Activated naive CD4-positive, alpha-beta T cell treated with anti-CD3 and anti-CD28 coated beads, Interleukin-2, amount 10 ng/mL, durations not matched to agents 7 days and 5 days (primary cell): ENCODE results near the gene PCED1A.
"Not testable (repeated sequence)": the region's sequence is repeated elsewhere in the genome, so short reads cannot be mapped to it uniquely, and the experiment has no call there.

ENCODE experiments used
- CTCF ChIA-PET: fragments of 350-600 bp; sonication (Branson Sonifier 250); formaldehyde crosslinking; loops from one replicate; lab custom pipeline; 2021; ENCODE audit warnings: antibody characterized with exemption; lab: Charles Lee
- DNase-seq: peaks from one replicate; pipeline ENCODE4 v3.0.0-alpha.2; 2020
- H3K27ac Mint-ChIP-seq: one replicate; pipeline ENCODE4 v1.8.0; 2021; ENCODE audit warnings: mild to moderate bottlenecking, moderate library complexity, mixed read lengths
- H3K27me3 Mint-ChIP-seq: one replicate; pipeline ENCODE4 v1.8.0; 2021; ENCODE audit warnings: mild to moderate bottlenecking, mixed read lengths
- H3K36me3 Mint-ChIP-seq: one replicate; pipeline ENCODE4 v1.8.0; 2021; ENCODE audit warnings: mixed read lengths
- H3K4me1 Mint-ChIP-seq: one replicate; pipeline ENCODE4 v1.8.0; 2021; ENCODE audit warnings: mixed read lengths
- H3K4me3 Mint-ChIP-seq: one replicate; pipeline ENCODE4 v1.8.0; 2021; ENCODE audit warnings: mild to moderate bottlenecking, moderate library complexity, mixed read lengths
- H3K9me3 Mint-ChIP-seq: one replicate; pipeline ENCODE4 v1.8.0; 2021; ENCODE audit warnings: mixed read lengths

The PCED1A gene

DNA sequence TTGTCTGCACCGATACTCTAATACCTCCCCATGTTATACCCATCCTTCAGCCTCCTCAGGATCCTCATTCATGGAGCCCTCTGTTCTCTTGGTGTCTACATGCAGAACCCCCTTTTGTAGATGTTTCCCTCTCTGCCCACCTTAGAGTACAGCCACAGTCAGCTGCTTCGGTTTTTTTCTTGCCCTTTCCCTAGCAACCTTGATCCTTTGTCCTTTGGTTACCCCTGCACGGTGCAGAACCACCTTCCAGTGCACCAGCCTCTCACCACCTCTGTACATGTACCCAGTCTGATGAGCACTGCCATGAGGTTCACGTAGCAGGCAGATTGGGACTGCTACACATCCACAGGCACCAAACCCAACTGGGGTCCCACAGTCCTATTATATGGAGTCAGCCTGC is 7.3 kb upstream of the PCED1A start:
- CTCF ChIA-PET = no interaction called here
- Mint-ChIP-seq H3K27me3 (no peaks in the 10 kb centered on the region), H3K4me3 (no peak overlapping the region), H3K9me3 (no peaks in the 10 kb centered on the region), H3K27ac (no peak overlapping the region), H3K4me1 (peaks cover 31% of the 10 kb centered on the region), H3K36me3 (peaks cover 12% of the 10 kb centered on the region)
- DNase-seq = no peak

DNA sequence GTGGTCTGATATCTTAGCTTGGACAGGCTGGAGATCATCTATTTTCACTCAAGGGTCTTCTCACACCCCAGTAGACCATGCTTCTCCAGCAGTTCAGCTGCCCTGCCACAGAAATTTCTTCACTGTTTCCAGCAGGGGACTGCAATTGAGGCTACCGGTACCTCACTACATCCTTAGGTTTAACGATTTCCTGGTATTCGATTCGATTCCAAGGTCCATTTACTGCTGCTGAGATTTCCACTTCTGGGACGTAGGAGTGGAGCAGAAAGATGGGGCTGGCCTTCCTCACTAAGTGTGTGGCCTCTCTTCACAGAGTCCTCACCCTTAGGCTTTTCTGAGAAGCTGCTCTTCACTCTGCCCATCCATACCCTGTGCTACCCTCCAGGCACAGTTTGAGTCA is 6.2 kb upstream of the PCED1A start:
- Mint-ChIP-seq H3K36me3 (peaks cover 9% of the 10 kb centered on the region), H3K27me3 (no peaks in the 10 kb centered on the region), H3K9me3 (no peaks in the 10 kb centered on the region), H3K4me3 (no peak overlapping the region), H3K4me1 (peaks cover 21% of the 10 kb centered on the region), H3K27ac (no peak overlapping the region)
- no peak for DNase-seq
- CTCF ChIA-PET = no interaction called here

DNA sequence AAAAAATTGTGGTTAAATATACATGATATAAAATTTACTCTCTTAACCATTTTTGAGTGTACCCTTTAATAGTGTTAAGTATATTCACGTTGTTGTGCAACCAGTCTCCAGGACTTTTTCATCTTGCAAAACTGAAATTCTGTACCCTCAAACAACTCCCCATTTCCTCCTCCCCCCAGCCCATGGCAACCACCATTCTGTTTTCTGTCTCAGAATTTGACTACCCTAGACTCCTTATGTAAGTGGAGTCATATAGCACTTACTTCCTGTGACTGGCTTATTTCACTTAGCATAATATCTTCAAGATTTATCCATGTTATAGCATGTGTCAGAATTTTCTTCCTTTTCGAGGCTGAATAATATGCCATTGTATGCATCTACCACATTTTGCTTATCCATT is 5.2 kb upstream of the PCED1A start:
- no peaks in the 10 kb centered on the region for H3K27me3 Mint-ChIP-seq
- CTCF ChIA-PET = no interaction called here
- H3K36me3 Mint-ChIP-seq = peaks cover 9% of the 10 kb centered on the region
- peaks cover 21% of the 10 kb centered on the region for H3K4me1 Mint-ChIP-seq
- DNase-seq = no peak
- no peak overlapping the region for H3K4me3 Mint-ChIP-seq
- no peaks in the 10 kb centered on the region for H3K9me3 Mint-ChIP-seq
- no peak overlapping the region for H3K27ac Mint-ChIP-seq

DNA sequence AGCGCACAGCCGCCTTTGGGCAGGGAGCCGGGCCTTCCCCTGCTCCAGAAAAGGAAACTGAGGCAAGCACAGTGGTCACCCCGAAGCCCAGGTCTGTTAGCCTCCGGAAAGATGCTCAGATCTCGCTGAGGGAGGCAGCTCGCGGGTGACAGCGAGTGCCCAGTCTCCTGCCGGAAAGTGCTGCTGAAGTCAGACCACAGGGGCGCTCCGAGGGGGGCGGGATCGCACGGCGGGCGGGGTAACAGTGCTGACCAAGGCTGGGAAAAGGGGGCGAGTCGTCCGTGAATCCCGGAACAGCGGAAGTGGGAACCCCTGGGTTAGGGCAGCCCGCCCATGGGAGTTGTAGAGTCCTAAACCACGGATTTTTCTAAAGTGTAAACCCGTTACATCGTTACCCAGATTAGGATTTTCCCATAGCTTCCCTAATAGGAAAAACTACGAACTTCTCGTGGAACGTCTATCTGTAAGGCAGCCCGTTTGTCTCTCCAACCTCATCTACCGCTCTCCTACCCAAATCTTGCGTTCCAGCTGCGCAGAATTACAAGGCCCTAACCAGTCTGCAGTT is 594 bp upstream of the PCED1A start:
- Mint-ChIP-seq H3K4me1 (peaks cover 28% of the 10 kb centered on the region), H3K9me3 (no peaks in the 10 kb centered on the region), H3K36me3 (peaks cover 15% of the 10 kb centered on the region), H3K27ac (peak overlapping the region; percentile 70), H3K27me3 (no peaks in the 10 kb centered on the region), H3K4me3 (peak overlapping the region; percentile 76)
- DNase-seq = peak; percentile 69
- CTCF ChIA-PET = no interaction called here

DNA sequence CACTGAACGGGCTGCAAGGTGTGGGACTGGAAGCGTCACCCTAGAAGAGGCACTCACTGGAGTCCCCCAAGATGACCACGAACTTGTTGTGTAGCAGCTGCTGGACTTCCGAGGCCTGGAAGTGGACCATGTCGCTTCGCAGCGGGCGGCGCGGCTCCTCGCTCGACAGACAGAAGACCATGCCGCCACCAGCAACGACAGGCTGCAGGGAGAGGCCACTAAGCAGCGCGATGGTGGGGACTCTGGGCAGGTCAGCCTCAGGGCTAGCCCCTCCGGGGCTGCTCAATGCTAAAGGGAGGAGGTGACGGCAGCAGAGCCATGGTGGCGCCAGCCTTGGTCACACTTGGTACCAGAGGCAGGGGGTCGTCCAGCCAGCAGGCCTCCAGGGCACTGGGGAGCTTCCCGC is 720 bp downstream of the PCED1A start:
- H3K4me3 Mint-ChIP-seq = peak overlapping the region; percentile 65
- no peak for DNase-seq
- no peaks in the 10 kb centered on the region for H3K9me3 Mint-ChIP-seq
- peaks cover 20% of the 10 kb centered on the region for H3K4me1 Mint-ChIP-seq
- H3K36me3 Mint-ChIP-seq = peaks cover 15% of the 10 kb centered on the region
- H3K27ac Mint-ChIP-seq = peak overlapping the region; percentile 81
- CTCF ChIA-PET = interaction anchor here (0.8 to 1.6 kb wide), 2 partner anchors 96 to 152 kb away, joined by 3 to 7 read pairs; no protein-coding TSS in a partner anchor
- H3K27me3 Mint-ChIP-seq = no peaks in the 10 kb centered on the region

DNA sequence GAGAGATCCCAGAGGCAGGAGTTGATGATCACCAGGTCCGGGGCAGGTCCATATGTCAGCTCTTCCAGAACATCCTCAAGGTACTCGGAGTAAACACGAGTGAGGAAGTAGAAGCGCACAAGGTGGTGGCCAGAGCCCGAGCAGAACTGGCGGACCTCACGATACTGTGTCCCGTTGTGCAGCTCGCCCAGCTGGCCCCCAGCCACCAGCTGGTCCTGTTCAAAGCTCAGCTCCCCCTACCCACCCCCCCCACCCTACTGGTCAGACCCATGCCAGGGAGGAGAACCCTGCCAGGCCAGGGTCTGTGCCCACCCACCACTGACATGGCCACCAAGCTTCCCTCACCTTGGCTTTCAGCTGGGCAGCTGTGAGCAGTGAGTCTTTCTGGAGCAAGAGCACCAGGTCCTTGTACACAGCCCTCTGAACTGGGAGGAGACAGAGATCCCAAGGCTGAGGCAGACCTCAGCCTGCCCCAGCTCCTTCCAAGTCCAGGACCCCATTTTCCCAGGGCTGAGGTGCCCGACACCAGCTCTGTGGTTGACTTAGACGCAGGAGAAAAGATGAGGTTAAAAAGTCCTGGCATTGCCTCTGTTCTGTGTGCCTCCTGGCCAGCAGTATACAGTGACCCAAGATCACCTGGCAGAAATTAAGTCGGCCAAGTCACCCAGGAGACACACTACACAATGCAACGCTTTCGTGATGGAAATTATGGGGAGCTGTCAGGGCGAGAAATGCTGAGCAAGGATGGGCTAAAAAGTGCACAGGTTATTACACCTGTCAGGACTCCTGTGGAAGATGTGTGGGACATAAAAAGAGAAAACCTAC is 1.4 kb downstream of the PCED1A start:
- no peak for DNase-seq
- H3K36me3 Mint-ChIP-seq = peaks cover 13% of the 10 kb centered on the region
- H3K27me3 Mint-ChIP-seq = peaks cover 4% of the 10 kb centered on the region
- peak overlapping the region; percentile 81 for H3K27ac Mint-ChIP-seq
- H3K9me3 Mint-ChIP-seq = no peaks in the 10 kb centered on the region
- CTCF ChIA-PET = interaction anchor here (0.6 to 1.6 kb wide), 3 partner anchors 95 to 151 kb away, joined by 3 to 7 read pairs (median 4); no protein-coding TSS in a partner anchor
- H3K4me1 Mint-ChIP-seq = peaks cover 16% of the 10 kb centered on the region
- H3K4me3 Mint-ChIP-seq = peak overlapping the region; percentile 65

DNA sequence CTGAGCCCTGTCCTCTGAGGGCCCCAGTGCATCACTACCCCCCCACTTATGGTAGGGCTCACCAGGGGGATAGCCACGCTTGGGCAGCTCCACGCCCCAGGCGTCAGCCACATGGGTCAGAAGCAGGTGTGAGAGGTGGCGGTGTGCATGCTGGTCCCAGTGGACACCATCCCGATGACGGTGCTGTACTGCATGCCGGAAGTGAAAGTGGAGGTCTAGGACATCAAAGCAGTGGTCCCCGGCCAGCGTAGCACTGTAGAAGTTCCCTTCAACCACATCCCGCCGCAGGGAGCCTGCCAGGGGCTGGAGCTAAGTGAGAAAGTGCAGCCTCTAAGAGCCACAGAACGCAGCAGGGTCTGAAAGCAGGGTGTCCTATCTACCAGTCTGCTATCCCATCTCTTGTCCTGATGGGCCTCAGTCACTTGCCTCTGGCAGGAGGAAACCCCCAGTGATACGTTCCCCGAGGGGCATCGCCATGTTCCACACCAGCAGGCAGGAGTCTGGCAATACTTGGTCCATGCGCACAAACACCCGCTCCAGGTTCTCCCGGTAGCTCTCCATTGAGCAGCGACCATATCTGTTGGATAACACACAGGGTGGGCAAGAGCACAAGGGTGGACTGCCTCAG is 2.2 kb downstream of the PCED1A start:
- no peak for DNase-seq
- Mint-ChIP-seq H3K4me3 (no peak overlapping the region), H3K27ac (no peak overlapping the region), H3K4me1 (peaks cover 16% of the 10 kb centered on the region), H3K9me3 (no peaks in the 10 kb centered on the region), H3K27me3 (peaks cover 6% of the 10 kb centered on the region), H3K36me3 (peaks cover 11% of the 10 kb centered on the region)
- CTCF ChIA-PET = interaction anchor here (0.6 kb wide), 1 partner anchor 149 kb away, joined by 4 read pairs; no protein-coding TSS in a partner anchor

DNA sequence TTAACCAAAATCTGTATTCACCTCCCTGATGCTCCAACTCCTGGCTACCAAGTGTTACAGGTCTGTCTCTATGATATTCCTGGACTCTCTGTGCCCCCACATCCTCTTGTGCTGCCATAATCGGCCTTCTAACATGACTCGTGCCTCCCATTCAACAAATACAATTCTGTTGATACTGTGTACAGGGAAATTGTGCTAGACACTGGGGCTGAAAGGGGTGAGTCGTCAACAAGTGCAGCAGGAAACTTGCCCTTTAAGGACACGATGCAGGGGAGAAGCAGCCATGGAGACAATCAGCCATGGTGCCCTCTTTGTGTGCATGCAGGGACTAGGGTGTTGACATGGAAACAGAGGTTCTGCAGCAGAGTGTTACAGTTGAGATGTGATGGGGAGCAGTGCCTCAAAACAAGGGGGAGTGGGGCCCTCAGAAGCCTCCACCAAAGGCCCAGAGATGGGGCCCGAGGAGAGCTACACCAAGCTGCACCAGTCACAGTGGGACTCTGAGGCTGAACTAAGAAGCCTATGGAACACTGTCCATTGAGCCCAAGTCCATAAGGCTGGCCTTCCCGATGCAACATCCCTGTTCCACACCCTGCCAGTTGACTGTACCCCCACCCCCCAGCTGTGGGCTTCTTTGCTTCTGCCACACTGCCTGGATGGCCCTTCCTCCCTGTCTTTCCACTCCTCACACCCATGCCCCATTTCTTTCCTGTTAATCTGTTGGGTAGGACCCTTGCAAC is 3.1 kb downstream of the PCED1A start:
- H3K9me3 Mint-ChIP-seq = no peaks in the 10 kb centered on the region
- no peak for DNase-seq
- H3K27ac Mint-ChIP-seq = no peak overlapping the region
- CTCF ChIA-PET = interaction anchor here (0.6 kb wide), 1 partner anchor 216 kb away, joined by 4 read pairs; no protein-coding TSS in a partner anchor
- H3K36me3 Mint-ChIP-seq = peaks cover 11% of the 10 kb centered on the region
- H3K4me3 Mint-ChIP-seq = no peak overlapping the region
- H3K4me1 Mint-ChIP-seq = peaks cover 16% of the 10 kb centered on the region
- peaks cover 9% of the 10 kb centered on the region for H3K27me3 Mint-ChIP-seq

DNA sequence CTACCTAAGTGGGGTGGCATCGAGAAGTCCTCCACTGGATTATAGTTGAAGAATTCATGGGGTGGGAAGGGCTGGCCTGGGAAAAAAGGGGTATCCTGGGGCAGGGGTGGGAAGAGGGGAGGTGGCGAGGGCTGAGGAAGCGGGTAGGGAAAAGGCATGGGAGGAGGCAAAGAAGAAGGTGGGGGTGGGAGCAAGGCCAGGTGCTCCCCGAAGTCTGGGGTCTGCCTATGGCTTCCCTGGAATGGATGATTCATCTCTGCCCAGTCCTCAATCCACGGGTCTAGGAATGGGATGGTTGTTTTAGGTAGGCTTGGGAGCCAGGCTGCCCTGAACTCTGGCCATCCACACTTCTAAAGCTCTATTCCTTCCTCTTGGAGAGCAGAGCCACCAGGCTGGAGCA is 4.4 kb downstream of the PCED1A start:
- Mint-ChIP-seq H3K36me3 (peaks cover 11% of the 10 kb centered on the region), H3K4me3 (no peak overlapping the region), H3K27ac (no peak overlapping the region), H3K4me1 (peaks cover 12% of the 10 kb centered on the region), H3K27me3 (peaks cover 18% of the 10 kb centered on the region), H3K9me3 (no peaks in the 10 kb centered on the region)
- CTCF ChIA-PET = no interaction called here
- no peak for DNase-seq

DNA sequence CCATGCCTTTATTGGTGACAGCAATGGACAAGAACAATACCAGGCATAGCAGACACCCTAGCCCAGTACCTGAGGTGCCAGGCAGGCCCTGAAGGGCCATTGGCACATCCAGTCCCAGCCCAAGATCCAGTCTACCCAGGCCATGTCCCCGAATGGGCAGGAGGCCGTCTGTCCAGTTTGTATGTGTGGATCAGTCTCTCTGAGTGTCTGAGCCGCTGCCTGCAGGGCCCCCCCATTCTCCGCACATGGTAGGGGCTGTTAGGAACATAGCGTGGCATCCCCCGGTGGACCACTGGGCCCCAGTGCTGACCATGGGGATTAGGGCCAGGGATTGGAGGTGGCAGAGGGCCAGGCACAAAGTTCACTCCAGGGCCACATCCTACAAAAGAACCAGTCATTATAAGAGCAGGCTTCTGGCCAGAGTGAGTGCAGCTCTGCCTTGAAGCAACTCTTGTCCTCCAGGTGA is 5.1 kb downstream of the PCED1A start:
- H3K27me3 Mint-ChIP-seq = peaks cover 20% of the 10 kb centered on the region
- H3K4me3 Mint-ChIP-seq = no peak overlapping the region
- H3K4me1 Mint-ChIP-seq = peaks cover 11% of the 10 kb centered on the region
- CTCF ChIA-PET = no interaction called here
- H3K9me3 Mint-ChIP-seq = no peaks in the 10 kb centered on the region
- no peak for DNase-seq
- no peak overlapping the region for H3K27ac Mint-ChIP-seq
- peaks cover 11% of the 10 kb centered on the region for H3K36me3 Mint-ChIP-seq

DNA sequence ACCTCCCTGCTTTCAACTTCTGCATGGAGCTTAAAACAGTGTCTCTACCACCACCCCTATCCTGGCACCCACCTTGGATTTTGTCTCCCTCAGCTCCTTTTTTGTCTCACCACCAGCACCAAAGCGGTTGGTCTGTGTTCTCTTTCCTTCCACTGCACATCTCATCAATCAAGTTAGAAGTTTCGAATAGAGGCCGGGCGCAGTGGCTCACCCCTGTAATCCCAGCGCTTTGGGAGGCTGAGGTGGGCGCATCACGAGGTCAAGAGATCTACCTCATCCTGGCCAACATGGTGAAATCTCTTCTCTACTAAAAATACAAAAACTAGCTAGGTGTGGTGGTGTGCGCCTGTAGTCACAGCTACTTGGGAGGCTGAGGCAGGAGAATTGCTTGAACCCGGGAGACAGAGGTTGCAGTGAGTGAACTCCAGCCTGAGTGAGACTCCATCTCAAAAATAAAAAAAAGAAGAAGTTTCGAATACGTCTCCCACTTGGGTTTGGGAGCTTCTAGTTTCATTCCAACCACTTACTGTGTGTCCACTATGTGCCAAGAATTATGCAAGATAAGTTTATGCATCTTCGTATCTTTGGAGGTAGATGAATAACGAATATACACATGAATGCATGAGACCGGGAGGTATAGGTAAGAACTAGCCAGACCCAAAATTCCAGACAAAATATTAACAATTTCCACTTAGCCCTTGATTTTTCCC is 5.9 kb downstream of the PCED1A start:
- Mint-ChIP-seq H3K27ac (no peak overlapping the region), H3K4me3 (no peak overlapping the region)
- CTCF ChIA-PET = no interaction called here

DNA sequence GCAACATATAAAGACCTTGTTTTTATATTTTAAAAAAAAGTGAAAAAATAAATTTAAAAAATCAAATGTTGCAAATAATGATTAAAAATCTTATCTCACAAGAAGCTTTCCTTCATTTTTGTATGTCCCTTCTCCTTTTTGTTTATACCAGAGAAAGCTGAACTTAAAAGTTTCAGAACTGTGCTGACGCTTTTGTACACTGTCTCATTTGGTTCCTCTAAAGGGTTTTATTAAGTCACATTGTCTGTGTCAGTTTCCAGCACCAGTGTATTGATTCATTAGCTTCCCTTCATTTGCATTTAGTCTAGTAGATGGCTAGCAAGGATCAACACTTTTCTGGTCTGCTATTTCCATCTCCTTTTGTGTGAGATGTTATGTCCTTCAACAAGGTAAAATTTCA is 6.7 kb downstream of the PCED1A start:
- H3K4me1 Mint-ChIP-seq = peaks cover 2% of the 10 kb centered on the region
- no peak overlapping the region for H3K4me3 Mint-ChIP-seq
- no peak overlapping the region for H3K27ac Mint-ChIP-seq
- H3K36me3 Mint-ChIP-seq = peaks cover 8% of the 10 kb centered on the region
- H3K27me3 Mint-ChIP-seq = peaks cover 34% of the 10 kb centered on the region
- no peak for DNase-seq
- no peaks in the 10 kb centered on the region for H3K9me3 Mint-ChIP-seq
- CTCF ChIA-PET = no interaction called here

More for the DNA sequence above, 5.9 kb downstream of the PCED1A start:
- H3K4me1 Mint-ChIP-seq = peaks cover 7% of the 10 kb centered on the region
- DNase-seq = no peak
- peaks cover 28% of the 10 kb centered on the region for H3K27me3 Mint-ChIP-seq
- H3K36me3 Mint-ChIP-seq = peaks cover 11% of the 10 kb centered on the region
- H3K9me3 Mint-ChIP-seq = no peaks in the 10 kb centered on the region

DNA sequence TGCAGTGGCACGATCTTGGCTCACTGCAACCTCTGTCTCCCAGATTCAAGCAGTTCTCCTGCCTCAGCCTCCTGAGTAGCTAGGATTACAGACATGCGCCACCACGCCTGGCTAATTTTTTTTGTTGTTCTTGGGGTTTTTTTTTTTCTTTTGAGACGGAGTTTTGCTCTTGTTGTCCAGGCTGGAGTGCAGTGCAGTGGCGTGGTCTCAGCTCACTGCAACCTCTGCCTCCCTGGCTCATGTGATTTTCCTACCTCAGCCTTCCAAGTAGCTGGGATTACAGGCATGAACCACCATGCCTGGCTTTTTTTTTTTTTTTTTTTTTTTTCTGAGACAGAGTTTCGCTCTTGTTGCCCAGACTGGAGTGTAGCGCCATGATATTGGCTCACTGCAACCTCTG is 9.2 kb downstream of the PCED1A start:
- CTCF ChIA-PET, DNase-seq, H3K4me3 Mint-ChIP-seq, H3K9me3 Mint-ChIP-seq, H3K36me3 Mint-ChIP-seq, H3K27ac Mint-ChIP-seq: not testable (repeated sequence)
- H3K4me1 Mint-ChIP-seq = peaks cover 13% of the 10 kb centered on the region
- peaks cover 57% of the 10 kb centered on the region for H3K27me3 Mint-ChIP-seq
